ENCODE data around the gene TIMM23. TPM values are rescaled to one million over a fixed set of nuclear protein-coding genes. Genes with fewer than 3 reads are reported as not detected.
A peak's percentile ranks its signal among the peaks of the same experiment; 100 is the strongest.
"Not testable (repeated sequence)": the region's sequence is repeated elsewhere in the genome, so short reads cannot be mapped to it uniquely, and the experiment has no call there.

Gene TIMM23
- polyA plus RNA-seq, 1 donor = 52.0 TPM

GRCh38 chr10:45954367-45954766 lies 17.9 kb upstream of the TIMM23 start:
- DNase-seq = not testable (repeated sequence)

GRCh38 chr10:45956634-45957033 lies 15.7 kb upstream of the TIMM23 start:
- no CpG with 5 or more reads among the region's 6 CpGs for WGBS (ENCODE audit: insufficient coverage, low lambda C conversion rate)
- not testable (repeated sequence) for H3K4me3 ChIP-seq (ENCODE audit: low read length); DNase-seq; H3K27ac ChIP-seq (ENCODE audit: low read length); H3K36me3 ChIP-seq (ENCODE audit: control insufficient read depth, insufficient read depth, low read length); H3K27me3 ChIP-seq (ENCODE audit: control insufficient read depth, insufficient read depth, low read length); H3K9me3 ChIP-seq (ENCODE audit: control insufficient read depth, low read depth, low read length); H3K4me1 ChIP-seq (ENCODE audit: control insufficient read depth, insufficient read depth, low read length)

More at GRCh38 chr10:45954367-45954766, 17.9 kb upstream of the TIMM23 start:
- not testable (repeated sequence) for H3K27ac ChIP-seq (ENCODE audit: low read length); H3K9me3 ChIP-seq (ENCODE audit: control insufficient read depth, low read depth, low read length); H3K27me3 ChIP-seq (ENCODE audit: control insufficient read depth, insufficient read depth, low read length); H3K4me3 ChIP-seq (ENCODE audit: low read length); H3K36me3 ChIP-seq (ENCODE audit: control insufficient read depth, insufficient read depth, low read length); H3K4me1 ChIP-seq (ENCODE audit: control insufficient read depth, insufficient read depth, low read length)
- WGBS (ENCODE audit: insufficient coverage, low lambda C conversion rate) = no CpG with 5 or more reads among the region's 4 CpGs

GRCh38 chr10:45957928-45958327 lies 14.4 kb upstream of the TIMM23 start:
- not testable (repeated sequence) for DNase-seq; H3K27ac ChIP-seq (ENCODE audit: low read length); H3K9me3 ChIP-seq (ENCODE audit: control insufficient read depth, low read depth, low read length); H3K36me3 ChIP-seq (ENCODE audit: control insufficient read depth, insufficient read depth, low read length); H3K4me1 ChIP-seq (ENCODE audit: control insufficient read depth, insufficient read depth, low read length); H3K4me3 ChIP-seq (ENCODE audit: low read length); H3K27me3 ChIP-seq (ENCODE audit: control insufficient read depth, insufficient read depth, low read length)
- WGBS (ENCODE audit: insufficient coverage, low lambda C conversion rate) = no CpG with 5 or more reads among the region's 6 CpGs

- no CpG with 5 or more reads among the region's 6 CpGs for WGBS (ENCODE audit: insufficient coverage, low lambda C conversion rate)
- DNase-seq; H3K4me1 ChIP-seq (ENCODE audit: control insufficient read depth, insufficient read depth, low read length); H3K9me3 ChIP-seq (ENCODE audit: control insufficient read depth, low read depth, low read length); H3K36me3 ChIP-seq (ENCODE audit: control insufficient read depth, insufficient read depth, low read length); H3K4me3 ChIP-seq (ENCODE audit: low read length); H3K27ac ChIP-seq (ENCODE audit: low read length); H3K27me3 ChIP-seq (ENCODE audit: control insufficient read depth, insufficient read depth, low read length): not testable (repeated sequence)
These were observed 9.4 kb upstream of the TIMM23 start for GRCh38 chr10:45962686-45963452.

- peak overlapping the region; percentile 64 for H3K4me3 ChIP-seq (ENCODE audit: low read length)
- H3K9me3 ChIP-seq (ENCODE audit: control insufficient read depth, low read depth, low read length); H3K36me3 ChIP-seq (ENCODE audit: control insufficient read depth, insufficient read depth, low read length); H3K4me1 ChIP-seq (ENCODE audit: control insufficient read depth, insufficient read depth, low read length); DNase-seq; H3K27me3 ChIP-seq (ENCODE audit: control insufficient read depth, insufficient read depth, low read length); H3K27ac ChIP-seq (ENCODE audit: low read length): not testable (repeated sequence)
- WGBS (ENCODE audit: insufficient coverage, low lambda C conversion rate) = 0% methylated on average over 1 of the region's 14 CpGs
These were observed 1.3 kb upstream of the TIMM23 start for GRCh38 chr10:45971019-45971418.

GRCh38 chr10:45971742-45972105 lies 565 bp upstream of the TIMM23 start:
- Histone ChIP-seq H3K4me3 (ENCODE audit: low read length) (peak overlapping the region; percentile 64), H3K27ac (ENCODE audit: low read length) (peak overlapping the region; percentile 53)
- peak in 1 of 2 donors; percentile 29 for DNase-seq
- H3K4me1 ChIP-seq (ENCODE audit: control insufficient read depth, insufficient read depth, low read length); H3K27me3 ChIP-seq (ENCODE audit: control insufficient read depth, insufficient read depth, low read length); H3K9me3 ChIP-seq (ENCODE audit: control insufficient read depth, low read depth, low read length); H3K36me3 ChIP-seq (ENCODE audit: control insufficient read depth, insufficient read depth, low read length): not testable (repeated sequence)
- no CpG with 5 or more reads among the region's 25 CpGs for WGBS (ENCODE audit: insufficient coverage, low lambda C conversion rate)

GRCh38 chr10:45972813-45973169 lies 502 bp downstream of the TIMM23 start:
- WGBS (ENCODE audit: insufficient coverage, low lambda C conversion rate) = no CpG with 5 or more reads among the region's 10 CpGs
- H3K4me1 ChIP-seq (ENCODE audit: control insufficient read depth, insufficient read depth, low read length); H3K27ac ChIP-seq (ENCODE audit: low read length); H3K27me3 ChIP-seq (ENCODE audit: control insufficient read depth, insufficient read depth, low read length); H3K9me3 ChIP-seq (ENCODE audit: control insufficient read depth, low read depth, low read length); DNase-seq; H3K36me3 ChIP-seq (ENCODE audit: control insufficient read depth, insufficient read depth, low read length): not testable (repeated sequence)
- H3K4me3 ChIP-seq (ENCODE audit: low read length) = peak overlapping the region; percentile 64

GRCh38 chr10:45974041-45974440 lies 1.8 kb downstream of the TIMM23 start:
- H3K36me3 ChIP-seq (ENCODE audit: control insufficient read depth, insufficient read depth, low read length); H3K4me1 ChIP-seq (ENCODE audit: control insufficient read depth, insufficient read depth, low read length); H3K27ac ChIP-seq (ENCODE audit: low read length); H3K27me3 ChIP-seq (ENCODE audit: control insufficient read depth, insufficient read depth, low read length); H3K9me3 ChIP-seq (ENCODE audit: control insufficient read depth, low read depth, low read length); H3K4me3 ChIP-seq (ENCODE audit: low read length); DNase-seq: not testable (repeated sequence)
- no CpG with 5 or more reads among the region's 3 CpGs for WGBS (ENCODE audit: insufficient coverage, low lambda C conversion rate)

GRCh38 chr10:45978554-45978953 lies 6.3 kb downstream of the TIMM23 start:
- not testable (repeated sequence) for H3K36me3 ChIP-seq (ENCODE audit: control insufficient read depth, insufficient read depth, low read length); H3K27ac ChIP-seq (ENCODE audit: low read length); H3K4me1 ChIP-seq (ENCODE audit: control insufficient read depth, insufficient read depth, low read length); H3K9me3 ChIP-seq (ENCODE audit: control insufficient read depth, low read depth, low read length); H3K4me3 ChIP-seq (ENCODE audit: low read length); H3K27me3 ChIP-seq (ENCODE audit: control insufficient read depth, insufficient read depth, low read length); DNase-seq
- no CpG with 5 or more reads among the region's 2 CpGs for WGBS (ENCODE audit: insufficient coverage, low lambda C conversion rate)

- DNase-seq; H3K27me3 ChIP-seq (ENCODE audit: control insufficient read depth, insufficient read depth, low read length); H3K27ac ChIP-seq (ENCODE audit: low read length); H3K36me3 ChIP-seq (ENCODE audit: control insufficient read depth, insufficient read depth, low read length); H3K4me3 ChIP-seq (ENCODE audit: low read length); H3K4me1 ChIP-seq (ENCODE audit: control insufficient read depth, insufficient read depth, low read length); H3K9me3 ChIP-seq (ENCODE audit: control insufficient read depth, low read depth, low read length): not testable (repeated sequence)
- WGBS (ENCODE audit: insufficient coverage, low lambda C conversion rate) = no CpG with 5 or more reads among the region's 1 CpG
These were observed 9.1 kb downstream of the TIMM23 start for GRCh38 chr10:45981367-45981766.

GRCh38 chr10:45983538-45984186 lies 11.4 kb downstream of the TIMM23 start:
- not testable (repeated sequence) for H3K9me3 ChIP-seq (ENCODE audit: control insufficient read depth, low read depth, low read length); H3K4me3 ChIP-seq (ENCODE audit: low read length); H3K36me3 ChIP-seq (ENCODE audit: control insufficient read depth, insufficient read depth, low read length); H3K27ac ChIP-seq (ENCODE audit: low read length); H3K4me1 ChIP-seq (ENCODE audit: control insufficient read depth, insufficient read depth, low read length); H3K27me3 ChIP-seq (ENCODE audit: control insufficient read depth, insufficient read depth, low read length)
- no CpG with 5 or more reads among the region's 6 CpGs for WGBS (ENCODE audit: insufficient coverage, low lambda C conversion rate)
- peak in 1 of 2 donors; percentile 29 for DNase-seq
